Adrenal gland (tissue), 12 donors: ENCODE data around the gene MRPL45. TPM values are rescaled to one million over a fixed set of nuclear protein-coding genes. Genes with fewer than 3 reads are reported as not detected.
"Not testable (repeated sequence)": the region's sequence is repeated elsewhere in the genome, so short reads cannot be mapped to it uniquely, and the experiment has no call there.

Source experiments
- DNase-seq, 7 donors: peaks; one replicate each; pipeline ENCODE4 v3.0.0-alpha.2; 2019 to 2020
- H3K27ac ChIP-seq, 5 donors: fragments of 200-600 bp; sonication (generic) in 4 of 5; 1 replicate in 3 of 5; 2 replicates in 2 of 5; pipeline versions ENCODE4 v1.5.1 to v1.8.0; 2016 to 2020; ENCODE audit warnings: mild to moderate bottlenecking in 1 of 5
- H3K27me3 ChIP-seq: fragments of 200-600 bp; 2 replicates; pipeline ENCODE4 v1.8.0; 2021
- H3K36me3 ChIP-seq, 2 donors: fragments of 200-600 bp; replicated peaks in 1 of 2; 1 replicate in 1 of 2; 2 replicates in 1 of 2; pipeline versions ENCODE4 v1.5.1 to v1.8.0; 2018 to 2022
- H3K4me1 ChIP-seq, 2 donors: fragments of 200-600 bp; replicated peaks in 1 of 2; 1 replicate in 1 of 2; 2 replicates in 1 of 2; pipeline versions ENCODE4 v1.5.1 to v1.8.0; 2018 to 2021
- H3K4me3 ChIP-seq, 4 donors: fragments of 200-600 bp; sonication (generic) in 3 of 4; one replicate each; pipeline ENCODE4 v1.5.1; 2016 to 2018
- H3K9me3 ChIP-seq, 3 donors: fragments of 200-600 bp; sonication (generic) in 1 of 3; replicated peaks in 1 of 3; 1 replicate in 2 of 3; 2 replicates in 1 of 3; pipeline versions ENCODE4 v1.5.1 to v1.8.0; 2016 to 2021
- CTCF ChIP-seq, 6 experiments: fragments of 450-650 bp in 4 of 6; fragments of 200-600 bp in 2 of 6; sonication (generic) in 1 of 6; IDR thresholded peaks; 1 replicate in 5 of 6; 2 replicates in 1 of 6; pipeline versions ENCODE4 v1.5.1 to v1.8.0; 2016 to 2021; ENCODE audit warnings: antibody characterized with exemption in 6 of 6, mild to moderate bottlenecking in 2 of 6, moderate library complexity in 1 of 6
- WGBS, 4 donors: extraction: QIAGEN DNeasy Blood & Tissue Kit in 2 of 4; methylation state at CpG; one replicate each; pipeline versions ENCODE4 v1.1.5 to v1.1.7; 2013 to 2017; 5-methylcytosine and 5-hydroxymethylcytosine counted together
- intact Hi-C, 2 donors: fragments of 100-400 bp; cut with DNase I; formaldehyde crosslinking; loops; one replicate each; pipeline versions ENCODE4 v1.14.1 to v1.15.0; 2022 to 2023
- polyA plus RNA-seq, 3 donors: library from polyadenylated mRNA; stranded (reverse); fragments of 200-250 nt in 2 of 3; fragments of 350-450 nt in 1 of 3; fragmentation: Illumina TruSeq in 1 of 3; extraction: RNeasy Lipid Tissue Mini Kit (QIAGEN cat#74804) in 1 of 3; gene quantifications; one replicate each; pipeline ENCODE4 v1.2.3, GENCODE V29; 2013 to 2014
- total RNA-seq, 9 donors: library from RNA; depleted of rRNA in 4 of 9; stranded (reverse); fragments of >200 nt in 4 of 9; fragments of 120-200 nt in 1 of 9; fragmentation: NEBNext Ultra II Directional in 1 of 9; extraction: Animal tissue kit (Norgen Biotek cat#: 25700) in 1 of 9; gene quantifications; one replicate each; pipeline versions ENCODE4 v1.1.0 to v1.2.4, GENCODE V29; 2013 to 2023
- donor health status: healthy with polysubstance abuse.
- donor health status: Bipolar disorder and iron deficiency.
- donor health status: DM: yes; HTN: yes; CAD: no.
- donor health status: DM: no; HTN: no; CAD: no.
- donor health status: DM: no; HTN: no; CAD: no.
- donor health status: DM: yes; HTN: yes; CAD: no.

The MRPL45 gene
- total and polyA plus RNA-seq, 12 donors = 12.7 to 62.8 (median 37.2) TPM

GRCh38 chr17:38285994-38286393, 11.0 kb upstream of the MRPL45 start:
- H3K4me1 ChIP-seq, H3K27me3 ChIP-seq, H3K9me3 ChIP-seq, H3K36me3 ChIP-seq, DNase-seq, H3K4me3 ChIP-seq, intact Hi-C loops, H3K27ac ChIP-seq: not testable (repeated sequence)

DNA sequence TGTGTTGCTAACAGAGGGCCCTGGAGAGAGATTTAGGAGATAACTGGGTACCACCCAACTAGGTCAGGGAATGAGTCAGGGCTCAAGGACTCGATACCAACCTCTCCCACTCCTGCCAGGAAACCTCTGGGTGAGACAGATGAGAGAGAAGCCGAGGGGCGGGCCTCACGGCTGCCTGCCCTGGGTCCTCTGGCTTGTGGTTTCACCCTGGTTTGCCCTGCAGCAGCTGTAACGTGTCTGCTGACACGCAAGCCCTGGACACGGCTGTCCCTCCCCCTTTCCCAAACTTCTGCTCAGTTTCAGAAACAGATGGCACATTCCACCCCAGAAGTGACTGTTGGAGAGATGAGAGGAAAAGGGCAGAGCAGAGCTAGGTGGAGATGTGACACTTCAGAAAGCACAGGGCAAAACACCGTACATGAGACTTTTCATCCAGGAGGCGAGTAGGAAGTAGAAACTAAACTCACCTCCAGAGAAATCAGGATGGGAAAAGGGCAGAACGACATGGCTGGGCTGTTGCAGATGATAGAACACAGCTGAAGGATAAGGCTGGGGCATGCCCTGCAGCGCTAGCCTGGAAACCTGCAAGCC, 10.4 kb upstream of the MRPL45 start:
- H3K36me3 ChIP-seq, intact Hi-C loops, H3K9me3 ChIP-seq, H3K27me3 ChIP-seq, H3K4me1 ChIP-seq, H3K4me3 ChIP-seq: not testable (repeated sequence)
- peak; percentile 20 to 89 (median 72) for DNase-seq
- 10 to 18% (median 13%) methylated on average over 6 to 10 of the region's 11 CpGs for WGBS, 4 donors
- peak overlapping the region in 3 of 5 donors; percentile 10 to 75 (median 65) for H3K27ac ChIP-seq

GRCh38 chr17:38288217-38288827, 8.6 kb upstream of the MRPL45 start:
- H3K27me3 ChIP-seq, H3K4me3 ChIP-seq, H3K36me3 ChIP-seq, H3K4me1 ChIP-seq, H3K27ac ChIP-seq, intact Hi-C loops, H3K9me3 ChIP-seq: not testable (repeated sequence)
- TF ChIP-seq CTCF (IDR thresholded peaks at IDR 0.05) = peak in 5 of 6 experiments; percentile 12 to 38 (median 27)
- DNase-seq = peak in 2 of 7 donors; percentile 11 to 28
- WGBS, 4 donors = 48 to 56% (median 48%) methylated on average over 5 to 11 of the region's 12 CpGs

GRCh38 chr17:38289760-38290159, 7.2 kb upstream of the MRPL45 start:
- DNase-seq, H3K36me3 ChIP-seq, H3K4me1 ChIP-seq, H3K4me3 ChIP-seq, intact Hi-C loops, H3K27me3 ChIP-seq, H3K9me3 ChIP-seq, H3K27ac ChIP-seq: not testable (repeated sequence)
- WGBS, 4 donors = 75 to 92% (median 86%) methylated on average over 1 of the region's 1 CpG

- DNase-seq, H3K27me3 ChIP-seq, H3K4me3 ChIP-seq, H3K4me1 ChIP-seq, H3K36me3 ChIP-seq, H3K9me3 ChIP-seq, intact Hi-C loops: not testable (repeated sequence)
- H3K27ac ChIP-seq = peak overlapping the region in 4 of 5 donors; percentile 10 to 72 (median 36)
- WGBS, 4 donors = 42 to 64% (median 61%) methylated on average over 15 to 20 of the region's 21 CpGs
Measured at GRCh38 chr17:38295602-38296365, 1.2 kb upstream of the MRPL45 start.

- no peak overlapping the region for H3K27ac ChIP-seq
- no peaks in the 10 kb centered on the region for H3K27me3 ChIP-seq
- intact Hi-C loops = no loop called here
- H3K4me1 ChIP-seq = no peaks in the 10 kb centered on the region
- peaks cover 0 to 22% of the 10 kb centered on the region in 2 donors for H3K36me3 ChIP-seq
- WGBS, 4 donors = 64 to 78% (median 66%) methylated on average over 3 of the region's 3 CpGs
- H3K9me3 ChIP-seq = no peaks in the 10 kb centered on the region
- TF ChIP-seq CTCF (IDR thresholded peaks at IDR 0.05) = no peak
- H3K4me3 ChIP-seq = no peak overlapping the region
- DNase-seq = no peak
Measured at GRCh38 chr17:38315497-38315896, 18.5 kb downstream of the MRPL45 start.
